GM12874 (cell line): ENCODE measurements around the gene TMIE.

Source experiments
- CTCF ChIP-seq: IDR thresholded peaks from 2 replicates; pipeline ENCODE4 v1.5.1; 2011; ENCODE audit warnings: low read depth, mild to moderate bottlenecking, control low read depth, low read length, moderate library complexity; ENCODE audit not compliant: insufficient read depth

The TMIE gene

GRCh38 chr3:46661776-46662766, 39.1 kb upstream of the TMIE start:
- TF ChIP-seq CTCF, result no peak

- no peak for TF ChIP-seq CTCF
These were observed 38.2 kb upstream of the TMIE start for GRCh38 chr3:46662771-46663551.

- no peak for TF ChIP-seq CTCF
These were observed 37.5 kb upstream of the TMIE start for GRCh38 chr3:46663591-46664135.

- TF ChIP-seq CTCF, result no peak
These were observed 36.8 kb upstream of the TMIE start for GRCh38 chr3:46664188-46664970.

GRCh38 chr3:46664971-46665762, 36.0 kb upstream of the TMIE start:
- TF ChIP-seq CTCF, result no peak

GRCh38 chr3:46665763-46666452, 35.3 kb upstream of the TMIE start:
- TF ChIP-seq CTCF, result no peak
